Measurements from ENCODE around the gene IDI2.
A peak's percentile ranks its signal among the peaks of the same experiment; 100 is the strongest.

The IDI2 gene

DNA sequence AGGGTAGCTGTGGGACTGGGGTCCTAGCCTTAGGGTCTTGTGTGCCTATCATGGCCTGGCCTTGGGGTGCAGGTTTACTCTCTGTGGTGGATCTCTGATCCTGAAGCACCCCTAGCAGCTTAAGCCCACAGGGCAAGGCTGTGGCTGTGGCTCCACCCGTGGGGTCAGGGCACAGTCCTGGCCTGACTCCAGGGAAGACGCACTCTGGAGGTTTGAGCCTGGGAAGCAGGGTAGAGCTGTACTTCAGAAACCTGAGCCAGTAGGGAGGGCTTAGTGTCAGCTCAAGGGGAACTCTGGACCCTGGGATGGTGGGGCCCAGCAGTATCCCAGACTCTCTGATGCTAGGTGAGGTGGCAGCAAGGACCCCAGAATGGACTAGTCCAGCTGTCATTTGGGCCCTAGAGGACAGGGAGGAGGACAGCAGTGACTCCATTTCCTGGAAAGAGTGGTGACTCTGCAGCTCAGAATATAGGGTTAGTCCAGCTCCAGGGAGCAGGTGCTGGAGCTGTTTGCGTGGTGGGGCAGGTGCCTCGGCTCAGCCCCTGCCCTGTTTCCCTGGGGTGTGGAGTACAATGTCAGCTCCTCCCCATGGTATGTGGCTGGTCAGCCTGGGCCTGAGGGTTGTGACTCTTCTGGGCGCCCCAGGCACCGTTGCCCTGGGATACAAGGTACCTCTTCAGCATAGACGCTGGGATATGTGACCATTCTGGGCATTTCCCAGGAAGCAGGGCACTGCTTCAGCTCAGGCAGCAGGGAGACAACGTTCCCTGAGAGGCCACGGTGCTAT lies 21.6 kb downstream of the IDI2 start:
- DNase-seq: no peak

DNA sequence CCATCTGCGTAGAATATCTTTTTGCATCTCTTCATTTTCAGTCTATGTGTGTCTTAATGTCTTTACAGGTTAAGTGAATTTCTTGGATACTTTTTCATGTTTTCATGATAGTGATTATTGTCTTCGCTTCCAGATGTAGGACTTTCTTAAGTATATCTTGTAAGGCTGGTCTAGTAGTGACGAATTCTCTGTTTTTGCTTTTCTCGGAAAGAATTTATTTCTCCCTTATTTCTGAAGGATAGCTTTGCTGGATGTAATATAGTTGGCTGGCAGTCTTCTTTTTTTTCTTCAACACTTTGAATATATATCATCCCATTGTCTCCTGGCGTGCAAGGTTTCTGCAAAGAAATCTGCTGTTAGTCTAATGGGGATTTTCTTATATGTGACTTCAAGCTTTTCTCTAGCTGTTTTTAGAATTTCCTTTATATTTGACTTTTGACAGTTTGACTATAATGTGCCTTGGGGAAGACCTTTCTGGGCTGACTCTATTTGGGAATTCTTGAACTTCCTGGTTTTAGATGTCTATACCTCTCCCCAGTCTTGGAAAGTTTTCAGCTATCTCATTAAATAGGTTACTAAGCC lies 23.1 kb downstream of the IDI2 start:
- DNase-seq: no peak

DNA sequence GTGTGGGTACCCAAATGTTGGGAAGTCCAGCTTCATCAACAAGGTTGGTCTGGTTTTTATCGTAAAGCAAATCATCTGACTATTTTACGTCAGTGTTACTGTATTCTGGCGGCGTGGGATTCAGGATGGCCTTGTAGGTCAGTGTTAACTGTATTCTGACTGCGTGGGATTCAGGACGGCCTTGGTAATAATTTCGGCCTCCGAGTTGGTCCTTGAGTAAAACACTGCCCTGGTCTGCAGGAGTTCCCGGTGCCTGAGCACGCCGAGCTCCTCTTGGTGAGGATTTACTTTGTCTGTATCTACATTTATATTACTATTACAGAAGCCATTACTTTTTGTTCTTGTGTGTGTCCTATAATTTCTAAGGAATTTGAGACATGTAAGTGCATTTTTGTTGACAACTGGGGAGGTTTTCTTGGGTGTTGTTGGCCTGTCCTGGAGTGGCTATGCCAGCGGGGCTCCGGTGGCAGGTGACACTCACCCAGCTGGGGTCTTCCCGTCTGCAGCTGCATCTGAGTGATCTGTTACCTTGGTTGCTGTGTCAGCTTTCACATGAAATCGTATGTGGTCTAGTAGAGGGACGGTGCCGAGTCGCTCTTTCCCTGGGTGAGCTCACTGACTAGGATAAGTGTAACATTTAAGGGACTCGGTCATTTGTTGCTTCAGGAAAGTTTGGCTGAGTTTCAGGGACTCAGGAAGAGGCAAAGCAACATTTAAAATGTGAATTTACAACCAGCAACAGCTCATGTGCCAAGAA lies 28.2 kb downstream of the IDI2 start:
- DNase-seq: no peak

DNA sequence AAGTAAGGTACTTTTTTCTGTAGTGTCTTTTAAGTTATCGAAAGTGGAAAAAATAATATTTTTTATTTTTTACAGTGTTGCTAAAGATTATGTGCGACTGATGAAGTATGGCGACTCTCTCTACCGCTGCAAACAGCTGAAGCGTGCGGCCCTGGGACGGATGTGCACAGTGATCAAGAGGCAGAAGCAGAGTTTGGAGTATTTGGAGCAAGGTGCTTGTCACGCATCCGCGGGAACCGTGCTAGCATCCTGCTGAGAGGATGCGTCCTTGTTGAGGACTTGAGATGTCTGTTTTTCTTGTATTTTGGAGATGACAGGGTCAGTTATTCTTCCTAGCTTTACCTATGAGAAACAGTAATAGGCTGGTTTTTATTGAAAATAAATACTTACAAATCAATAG lies 29.6 kb downstream of the IDI2 start:
- DNase-seq: no peak

DNA sequence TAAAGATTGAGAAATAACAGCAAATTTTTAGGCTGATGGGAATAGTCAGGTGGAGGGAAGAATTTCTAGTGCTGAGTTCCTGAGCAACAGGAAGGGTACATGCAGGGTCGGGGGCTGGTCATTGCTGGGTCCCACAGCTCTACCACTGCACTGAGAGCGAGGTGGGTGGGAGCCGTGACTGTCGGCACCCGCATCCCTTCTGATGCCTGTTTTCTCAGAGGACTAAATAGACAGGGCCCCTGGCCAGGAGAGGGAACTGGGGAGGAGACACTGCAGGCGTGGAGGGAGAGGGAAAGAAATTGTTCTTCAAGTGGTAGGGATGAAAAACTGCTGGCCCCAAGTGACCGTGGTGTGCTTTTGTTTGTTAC lies 30.1 kb downstream of the IDI2 start:
- no peak for DNase-seq

DNA sequence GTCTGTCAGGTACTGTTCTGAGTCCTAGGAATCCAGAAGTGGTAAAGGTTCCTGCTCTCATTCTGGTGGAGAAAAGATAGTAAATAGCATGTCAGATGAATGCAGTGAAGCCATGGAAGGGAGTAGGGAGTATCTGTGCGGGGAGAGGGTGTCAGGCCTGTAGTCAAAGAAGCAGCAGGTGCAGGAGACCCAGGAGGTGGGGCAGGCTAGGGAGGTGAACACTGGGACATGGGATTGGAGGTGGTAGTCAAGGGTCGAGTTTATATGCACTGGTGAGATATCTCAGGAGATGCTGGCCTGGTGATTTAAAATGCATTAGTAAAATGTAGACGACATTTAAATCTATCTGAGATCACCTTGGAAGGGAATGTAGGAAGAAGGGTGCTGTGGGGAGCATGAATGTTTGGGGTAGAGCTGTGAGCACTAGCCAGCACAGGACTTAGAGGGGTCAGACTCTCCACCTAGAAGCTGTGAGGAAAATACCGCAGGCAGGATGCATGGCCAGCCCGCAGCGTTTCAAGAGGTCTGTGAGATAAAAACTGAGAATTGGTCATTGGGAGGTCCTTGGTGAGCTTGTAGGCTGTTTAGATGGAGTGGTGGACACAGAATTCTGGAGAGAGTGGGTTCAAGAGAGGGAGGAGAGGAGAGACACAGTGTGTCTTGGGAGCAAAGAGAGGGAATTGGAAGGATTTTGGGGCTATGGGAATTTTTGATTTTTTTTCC lies 30.7 kb downstream of the IDI2 start:
- no peak for DNase-seq

DNA sequence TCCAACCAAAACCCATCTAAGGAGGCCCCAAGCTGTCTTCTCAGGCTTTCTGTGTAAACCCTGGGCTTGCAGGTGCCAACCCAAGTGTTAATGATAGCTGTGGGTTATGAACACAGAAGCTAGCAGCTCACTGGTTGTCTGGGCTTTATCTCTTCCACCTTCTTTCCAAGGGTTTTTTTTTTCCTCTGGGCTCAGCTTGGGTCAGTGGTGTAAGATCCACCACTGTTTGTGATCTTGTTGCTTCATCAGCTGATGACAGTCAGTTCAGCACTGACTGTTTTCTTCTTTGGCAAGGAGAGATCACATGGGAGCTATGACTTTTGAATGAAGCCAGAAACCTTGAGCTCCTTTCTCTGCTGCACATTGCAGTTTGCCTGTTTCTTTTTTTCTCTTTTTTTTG lies 32.8 kb downstream of the IDI2 start:
- DNase-seq: no peak

DNA sequence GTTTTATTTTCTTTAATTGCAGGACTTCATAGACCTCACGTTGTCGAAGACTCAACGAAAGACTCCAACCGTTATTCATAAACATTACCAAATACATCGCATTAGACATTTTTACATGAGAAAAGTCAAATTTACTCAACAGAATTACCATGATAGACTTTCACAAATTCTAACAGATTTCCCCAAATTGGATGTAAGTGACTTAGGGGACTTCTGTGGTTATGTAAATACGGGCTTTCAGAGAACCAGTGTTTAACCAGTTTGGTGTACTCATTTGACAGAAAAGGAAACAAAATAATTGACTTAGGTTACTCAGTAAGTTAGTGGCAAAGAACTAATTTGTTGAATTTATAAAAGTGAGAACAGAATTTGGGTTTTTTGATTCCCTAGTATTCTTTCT lies 33.2 kb downstream of the IDI2 start:
- no peak for DNase-seq

DNA sequence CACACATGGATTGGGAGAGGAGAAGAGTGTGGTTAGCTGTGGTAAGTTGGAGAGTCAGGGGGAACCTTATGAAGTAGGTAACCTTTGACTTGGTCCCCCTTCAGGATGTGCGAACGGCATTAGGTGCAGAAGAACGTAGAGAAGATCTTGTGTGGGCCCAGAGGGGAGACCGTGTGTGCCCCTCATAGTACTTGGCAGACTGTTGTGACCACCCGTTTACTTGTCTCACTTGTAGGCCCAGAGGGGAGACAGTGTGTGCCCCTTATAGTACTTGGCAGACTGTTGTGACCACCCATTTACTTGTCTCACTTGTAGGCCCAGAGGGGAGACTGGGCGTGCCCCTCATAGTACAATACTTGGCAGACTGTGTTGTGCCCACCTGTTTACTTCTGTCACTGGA lies 34.9 kb downstream of the IDI2 start:
- DNase-seq: no peak

DNA sequence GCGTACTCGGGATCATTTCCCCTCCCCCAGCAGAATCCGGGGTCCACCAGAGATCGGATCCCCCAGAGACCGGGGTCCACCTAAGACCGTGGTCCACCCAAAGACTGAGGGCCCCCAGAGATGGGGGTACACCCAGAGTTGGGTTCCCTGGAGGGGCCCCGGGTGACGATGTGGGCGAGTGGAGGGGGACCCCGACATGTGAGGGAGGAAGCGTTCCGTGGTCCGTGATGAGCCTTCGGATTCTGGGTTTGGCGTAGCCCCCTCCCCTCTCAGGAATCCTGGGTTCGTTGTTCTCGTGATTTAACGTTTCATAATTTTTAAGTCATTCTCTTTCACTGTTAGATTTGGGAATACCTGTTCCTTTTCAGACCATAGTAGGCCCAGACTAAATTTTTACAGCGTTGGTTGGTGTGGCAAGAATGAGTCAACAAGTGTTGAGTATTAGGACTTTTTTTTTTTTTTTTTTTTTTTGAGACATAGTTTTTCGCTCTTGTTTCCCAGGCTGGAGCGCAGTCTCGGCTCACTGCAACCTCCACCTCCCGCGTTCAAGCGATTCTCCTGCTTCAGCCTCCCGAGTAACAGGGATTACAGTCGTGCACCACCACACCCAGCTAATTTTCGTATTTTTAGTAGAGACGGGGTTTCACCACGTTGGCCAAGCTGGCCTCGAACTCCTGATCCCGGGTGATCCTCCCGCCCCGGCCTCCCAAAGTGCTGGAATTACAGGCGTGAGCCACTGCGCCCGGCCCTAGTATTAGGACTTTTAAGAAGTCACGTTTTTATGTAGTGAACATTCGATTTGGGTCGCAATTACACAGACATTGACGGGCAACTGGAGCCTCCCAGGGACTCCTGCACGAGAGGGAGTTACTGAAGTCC lies 36.8 kb downstream of the IDI2 start:
- DNase-seq: peak; percentile 28

DNA sequence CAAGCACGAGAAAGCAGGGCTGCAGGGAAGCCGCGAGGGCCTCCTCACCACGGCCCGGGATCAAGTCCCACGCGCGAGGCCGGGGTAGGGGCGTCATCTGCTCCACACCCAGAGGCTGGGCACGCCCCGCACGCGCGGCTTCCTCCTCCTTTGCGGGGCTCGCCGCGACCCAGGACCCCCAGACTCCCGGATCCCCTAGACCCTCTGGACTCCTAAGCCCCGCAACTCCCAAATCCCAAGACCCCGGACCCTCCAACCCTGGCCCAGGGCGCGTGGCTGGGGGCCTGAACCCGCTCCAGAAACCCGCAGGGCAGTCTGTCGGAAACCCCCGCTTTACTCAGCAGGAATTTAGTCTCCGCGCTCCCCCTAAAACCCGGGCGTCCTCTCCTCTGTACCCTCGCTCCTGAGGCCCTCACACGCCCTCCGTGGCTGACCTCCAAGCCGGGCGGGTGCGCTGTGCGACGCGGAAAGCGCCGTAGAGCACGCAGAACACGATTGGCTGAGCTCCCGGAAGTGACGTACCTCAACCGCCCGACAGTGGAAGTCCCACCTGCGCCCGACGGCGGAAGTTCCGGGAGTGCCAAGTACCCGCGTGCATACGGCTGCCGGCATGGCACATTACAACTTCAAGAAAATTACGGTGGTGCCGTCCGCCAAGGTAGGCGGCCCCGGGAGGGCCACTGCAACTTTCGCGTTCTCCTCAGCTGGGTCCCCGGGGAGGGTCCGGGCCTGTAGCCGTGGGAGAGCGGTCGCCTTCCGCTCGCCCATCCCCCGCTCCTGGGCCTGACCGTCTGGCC lies 37.6 kb downstream of the IDI2 start, which contains the start of gene GTPBP4:
TSS of gene GTPBP4 (plus strand) at position 565 of the 797 bp plus-strand sequence. CDS start at position 611, 46 bp downstream.
- peak; percentile 97 for DNase-seq

DNA sequence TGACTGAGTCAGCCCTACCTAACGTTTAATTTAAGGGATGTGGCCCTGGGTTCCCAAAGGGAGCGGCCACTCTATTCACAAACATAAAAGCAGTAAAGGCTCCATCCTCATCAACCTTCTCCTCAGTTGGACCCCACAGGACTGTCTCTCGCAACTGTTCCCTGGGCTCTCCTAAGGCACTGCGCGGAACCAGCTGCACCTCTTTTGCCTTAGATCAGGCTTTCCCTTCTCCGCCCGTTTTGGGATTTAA lies 38.1 kb downstream of the IDI2 start:
- DNase-seq: no peak

DNA sequence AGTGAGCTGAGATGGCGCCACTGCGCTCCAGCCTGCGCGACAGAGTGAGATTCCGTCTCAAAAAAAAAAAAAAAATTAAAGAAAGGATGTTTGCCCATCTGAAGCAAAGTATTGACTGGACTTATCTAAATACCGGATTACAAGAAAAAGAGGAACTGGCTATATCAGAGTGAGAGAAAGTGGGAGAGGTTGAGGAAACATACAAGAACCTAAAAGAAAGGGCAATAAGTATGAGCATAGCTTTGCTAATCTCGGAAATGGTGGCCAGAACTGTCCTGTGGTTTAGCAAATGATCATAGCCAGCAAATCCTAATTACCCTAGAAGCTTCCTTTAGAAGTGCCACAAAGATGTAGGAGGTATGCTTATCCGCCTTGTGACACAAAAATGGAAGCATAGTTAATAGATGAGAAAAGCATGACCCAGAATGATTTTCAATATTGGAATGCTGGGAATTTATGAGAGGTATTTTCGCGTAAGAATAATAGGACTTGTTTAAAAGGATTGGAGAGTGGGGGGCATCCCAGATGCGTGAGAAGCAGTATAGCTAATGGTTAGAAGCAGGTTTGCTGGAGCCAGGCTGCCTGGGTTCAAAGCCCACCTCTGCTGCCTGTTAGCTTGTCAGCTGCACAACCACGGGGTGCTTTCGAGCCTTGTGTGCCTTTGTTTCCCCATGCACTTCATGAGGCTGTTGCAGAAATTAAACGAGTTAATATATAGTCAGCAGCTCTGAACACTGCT lies 38.6 kb downstream of the IDI2 start:
- peak; percentile 91 for DNase-seq

DNA sequence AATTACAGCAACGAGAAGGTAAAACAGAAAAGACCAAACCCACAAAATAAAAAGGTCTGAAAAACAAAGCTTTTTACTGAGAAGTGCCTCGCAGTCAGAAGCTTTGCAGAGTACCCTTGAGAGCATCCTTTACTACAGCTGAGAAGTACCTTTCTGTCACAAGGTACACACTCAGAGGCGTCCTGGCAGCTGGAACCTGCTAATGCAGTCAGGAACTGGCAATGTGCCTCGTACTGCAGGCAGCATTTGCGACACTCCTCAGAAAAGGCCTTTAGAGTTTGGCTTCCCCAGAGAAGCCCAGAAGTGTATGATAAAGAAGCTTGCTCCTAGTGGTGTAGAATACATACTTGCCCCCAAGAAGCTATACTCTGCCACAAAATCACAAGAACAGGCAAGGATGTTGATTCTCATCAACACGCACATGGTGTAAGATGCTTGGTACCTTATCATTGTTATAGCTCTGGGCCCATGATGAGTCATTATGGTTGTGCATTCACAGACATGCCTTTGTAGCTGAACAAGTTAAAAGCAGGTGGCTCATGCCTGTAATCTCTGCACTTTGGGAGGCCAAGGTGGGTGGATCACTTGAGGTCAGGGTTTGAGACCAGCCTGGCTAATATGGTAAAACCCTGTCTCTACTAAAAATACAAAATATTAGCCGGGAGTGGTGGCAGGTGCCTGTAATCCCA lies 39.4 kb downstream of the IDI2 start:
- peak; percentile 35 for DNase-seq

DNA sequence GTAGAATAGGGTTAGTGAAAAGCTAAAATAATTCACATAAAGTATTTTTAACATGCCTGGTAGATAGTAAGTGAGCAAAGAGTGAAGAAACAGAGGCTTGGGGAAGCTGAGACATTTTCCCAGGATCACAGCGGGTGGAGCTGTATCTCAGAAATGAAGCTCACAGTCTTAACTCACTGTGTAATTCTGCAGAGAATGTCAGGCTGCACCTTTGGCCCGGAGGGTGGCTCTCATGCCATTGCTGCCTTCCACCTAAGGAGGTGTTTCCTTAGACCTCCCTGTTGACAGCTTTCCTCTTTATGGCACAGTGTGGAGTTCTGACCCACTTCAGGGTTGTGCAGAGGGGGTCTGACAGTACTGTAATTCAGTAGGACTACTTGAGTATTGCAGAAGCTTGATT lies 40.3 kb downstream of the IDI2 start:
- DNase-seq: no peak

DNA sequence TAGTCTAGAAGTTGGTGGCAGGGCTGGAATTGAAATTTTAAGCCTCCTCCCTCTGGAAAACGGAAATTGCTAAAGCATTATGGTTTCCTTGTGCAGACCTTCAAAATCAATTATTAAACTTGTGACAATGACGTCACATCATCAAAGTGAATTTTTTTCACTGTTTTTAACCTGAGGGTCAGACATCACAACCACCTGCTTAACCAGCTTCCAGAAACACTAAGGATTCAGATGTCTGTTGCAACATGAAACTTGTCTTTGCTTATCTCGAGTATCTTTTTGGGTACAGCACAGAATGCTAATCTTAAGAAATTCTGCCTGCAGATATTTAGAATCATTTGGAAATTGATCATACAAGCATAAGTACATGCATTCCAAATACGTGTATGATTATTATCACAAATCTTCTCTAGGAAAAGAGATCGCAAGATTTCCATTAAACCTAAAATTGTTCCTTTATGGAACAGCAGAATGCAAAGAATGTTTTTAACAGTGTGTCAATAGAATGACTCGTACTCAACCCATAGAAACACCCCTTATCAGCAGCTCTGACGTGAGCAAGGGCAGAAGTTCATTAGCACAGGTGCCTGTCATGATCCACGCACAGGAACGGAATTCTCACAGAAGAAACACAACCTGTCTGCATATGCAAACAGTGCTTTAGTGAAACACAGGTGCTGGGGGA lies 41.5 kb downstream of the IDI2 start:
- DNase-seq: peak; percentile 21

DNA sequence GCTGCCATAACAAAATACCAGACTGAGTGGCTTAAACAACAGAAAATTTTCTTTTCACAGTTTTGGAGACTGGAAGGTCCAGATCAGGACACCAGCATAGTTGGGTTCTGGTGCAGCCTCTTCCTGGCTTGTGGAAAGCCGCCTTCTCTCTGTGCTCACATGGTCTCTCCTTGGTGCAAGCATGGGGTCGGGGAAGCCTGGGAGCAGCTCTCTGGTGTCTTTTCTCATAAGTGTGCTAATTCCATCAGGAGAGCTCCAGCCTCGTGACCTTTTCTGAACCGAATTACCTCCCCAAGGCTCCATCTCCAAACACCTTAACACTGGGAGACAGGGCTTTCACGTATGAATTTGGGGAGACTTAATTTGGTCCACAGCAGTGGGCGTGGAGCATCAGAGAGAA lies 42.3 kb downstream of the IDI2 start:
- DNase-seq: no peak

DNA sequence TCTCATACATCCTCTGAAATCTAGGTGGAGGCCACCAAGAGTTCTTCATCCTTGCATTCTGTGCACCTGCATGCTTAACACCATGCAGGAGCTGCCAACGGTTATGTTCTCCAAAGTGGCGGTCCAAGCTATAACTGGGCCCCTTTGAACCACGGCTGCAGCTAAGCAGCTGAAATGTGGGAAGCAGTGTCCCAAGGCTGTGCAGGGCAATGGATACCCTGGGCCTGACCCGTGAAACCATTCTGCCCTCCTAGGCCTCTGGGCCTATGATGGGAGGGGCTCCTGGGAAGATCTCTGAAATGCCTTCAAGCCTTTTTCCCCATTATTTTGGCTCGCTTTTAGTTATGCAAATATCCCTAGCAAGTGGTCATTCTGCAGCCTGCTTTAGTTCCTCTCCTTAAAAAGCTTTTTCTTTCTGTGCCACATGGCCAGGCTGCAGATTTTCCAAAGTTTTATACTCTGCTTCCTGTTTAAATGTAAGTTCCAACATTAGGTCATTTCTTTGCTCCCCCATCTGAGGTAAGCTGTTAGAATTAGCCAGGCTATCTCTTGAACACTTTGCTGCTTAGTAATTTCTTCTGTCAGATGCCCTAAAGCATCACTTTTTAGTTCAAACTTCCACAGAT lies 45.1 kb downstream of the IDI2 start:
- DNase-seq: no peak

DNA sequence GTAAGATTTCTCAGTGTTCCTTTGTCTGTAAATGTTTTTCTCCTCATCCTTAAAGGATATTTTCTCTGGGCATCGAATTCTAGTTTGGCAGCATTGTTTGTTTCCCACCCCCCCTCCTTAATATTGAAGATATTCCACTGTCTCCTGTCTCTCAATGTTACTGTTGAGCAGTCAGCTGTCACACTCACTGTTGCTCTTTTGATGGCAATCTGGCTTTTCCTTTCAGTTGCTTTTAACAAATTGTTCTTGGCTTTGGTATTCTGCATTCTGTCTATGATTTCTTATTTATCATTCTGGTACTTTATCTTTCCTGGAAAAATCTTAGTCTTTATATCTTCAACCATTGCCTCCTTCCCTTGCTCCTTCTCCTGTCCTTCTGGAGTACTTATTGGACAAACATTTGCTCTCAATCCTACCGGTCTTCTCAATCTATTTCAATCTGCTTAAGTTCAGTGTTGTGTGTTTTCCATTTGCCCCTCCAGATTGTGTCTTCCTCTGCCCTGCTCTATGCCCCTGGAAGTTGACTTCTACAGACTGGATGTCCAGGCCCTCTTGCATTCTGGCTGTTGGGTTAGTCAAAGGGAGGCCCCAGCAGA lies 46.7 kb downstream of the IDI2 start:
- no peak for DNase-seq
